ENCODE measurements around the gene CYSTM1. TPM values are rescaled to one million over a fixed set of nuclear protein-coding genes. Genes with fewer than 3 reads are reported as not detected.

CYSTM1 gene
- total and polyA plus RNA-seq, 4 donors: 8.1 to 45.7 (median 23.4) TPM

- TF ChIP-seq REST (IDR thresholded peaks at IDR 0.05): no peak
- TF ChIP-seq RAD21 (IDR thresholded peaks at IDR 0.05): no peak
- TF ChIP-seq FOXA1 (IDR thresholded peaks at IDR 0.05): no peak
- TF ChIP-seq ATF3 (IDR thresholded peaks at IDR 0.05): no peak
These were observed 92.6 kb downstream of the CYSTM1 start (continued) for GRCh38 chr5:140267559-140268018.

GRCh38 chr5:140270008-140270407 lies 95.0 kb downstream of the CYSTM1 start:
- Histone ChIP-seq H3K36me3 (ENCODE audit: control insufficient read depth in 4 of 4, insufficient read depth in 3 of 4, low read depth in 1 of 4, low read length in 3 of 4) (peaks cover 0 to 5% (median 0%) of the 10 kb centered on the region in 4 donors), H3K9me3 (ENCODE audit: control insufficient read depth in 4 of 4, low read length in 3 of 4) (no peaks in the 10 kb centered on the region), H3K4me1 (ENCODE audit: control insufficient read depth in 4 of 4, insufficient read depth in 4 of 4, low read length in 3 of 4) (peaks cover 2 to 13% (median 10%) of the 10 kb centered on the region in 4 donors), H3K4me3 (ENCODE audit: low read depth in 1 of 3, low read length in 3 of 3) (no peak overlapping the region), H3K27me3 (ENCODE audit: control insufficient read depth in 4 of 4, insufficient read depth in 4 of 4, low read length in 3 of 4) (no peaks in the 10 kb centered on the region), H3K9ac (ENCODE audit: low read depth in 1 of 2, low read length in 2 of 2) (no peak overlapping the region), H3K27ac (ENCODE audit: low read depth in 1 of 2, low read length in 2 of 2) (no peak overlapping the region)
- DNase-seq (ENCODE audit: low spot score): no peak
- no peak for TF ChIP-seq ATF3 (IDR thresholded peaks at IDR 0.05)
- TF ChIP-seq EGR1 (IDR thresholded peaks at IDR 0.05; ENCODE audit: low read depth in 2 of 2): no peak
- no peak for TF ChIP-seq JUND (IDR thresholded peaks at IDR 0.05)
- no peak for TF ChIP-seq REST (IDR thresholded peaks at IDR 0.05)
- TF ChIP-seq RAD21 (IDR thresholded peaks at IDR 0.05): no peak
- no peak for TF ChIP-seq HNF4G (IDR thresholded peaks at IDR 0.05)
- TF ChIP-seq TAF1 (conservative IDR thresholded peaks at IDR 0.05): no peak
- TF ChIP-seq GABPA (IDR thresholded peaks at IDR 0.05 in 1 of 2, conservative IDR thresholded peaks at IDR 0.05 in 1 of 2): no peak
- TF ChIP-seq RXRA (IDR thresholded peaks at IDR 0.05): no peak
- TF ChIP-seq CTCF (IDR thresholded peaks at IDR 0.05; ENCODE audit: low read depth, low read length, missing input control): no peak
- TF ChIP-seq FOXA2 (IDR thresholded peaks at IDR 0.05): no peak
- TF ChIP-seq MAX (IDR thresholded peaks at IDR 0.05): no peak
- no peak for TF ChIP-seq ZBTB33 (IDR thresholded peaks at IDR 0.05)
- TF ChIP-seq NR2F2 (IDR thresholded peaks at IDR 0.05): no peak
- TF ChIP-seq SP1 (IDR thresholded peaks at IDR 0.05): no peak
